ENCODE data around the gene TACR2. TPM values are rescaled to one million over a fixed set of nuclear protein-coding genes. Genes with fewer than 3 reads are reported as not detected.
A peak's percentile ranks its signal among the peaks of the same experiment; 100 is the strongest.

The TACR2 gene
- total and polyA plus RNA-seq, 2 of the 13 experiments (the other 11 are each of a cell fraction or from before 2014, with no cell fraction given) = 0.04 TPM; not detected in 1

DNA sequence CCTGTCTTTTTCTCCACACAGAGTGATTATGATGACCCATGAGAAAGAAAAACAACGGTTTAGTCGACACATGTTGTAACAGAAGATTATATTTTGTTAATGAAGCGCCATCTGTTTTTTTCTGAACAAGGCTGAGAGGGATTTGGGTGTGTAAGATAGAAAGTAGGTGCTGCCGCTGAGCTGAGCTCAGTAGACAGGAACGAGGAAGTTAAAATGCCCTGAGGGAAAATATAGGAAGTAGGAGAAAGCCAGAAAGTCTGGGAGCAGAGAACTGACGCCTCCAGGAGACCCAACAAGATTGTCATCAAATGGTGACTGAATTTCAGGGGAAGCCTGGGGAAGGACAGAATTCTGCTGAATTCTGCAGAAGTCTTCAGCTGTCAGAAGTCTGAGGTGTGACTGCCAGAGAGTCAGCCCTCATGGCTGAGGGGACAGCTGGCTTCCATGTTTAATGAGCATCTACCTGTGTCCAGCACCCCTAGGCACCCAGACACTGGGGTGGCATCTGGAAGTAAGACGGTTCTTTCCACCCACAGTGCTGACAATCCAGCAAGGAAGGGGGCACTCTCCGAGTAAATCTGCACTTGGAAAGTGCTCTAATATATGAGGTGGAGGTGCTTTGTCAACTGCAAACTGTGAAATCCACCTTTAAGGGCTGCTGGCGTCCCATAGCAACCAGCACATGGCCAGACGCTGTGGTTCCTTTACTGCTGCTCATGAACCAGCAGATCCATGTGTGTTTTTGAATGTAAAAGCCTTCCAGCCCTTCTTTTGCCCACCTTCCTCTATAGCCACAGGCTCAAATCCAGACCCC is 22.0 kb upstream of the TACR2 start:
- 8% methylated on average over 9 of the region's 10 CpGs for WGBS (ENCODE audit: low lambda C conversion rate)
- Histone ChIP-seq H3K36me3 (replicated peaks in 1 of 2; ENCODE audit: control insufficient read depth in 1 of 2, insufficient read depth in 2 of 2, low read length in 2 of 2) (no peaks in the 10 kb centered on the region), H3K9me3 (ENCODE audit: low read length) (no peaks in the 10 kb centered on the region), H2AFZ (ENCODE audit: low read length) (no peak overlapping the region), H3K4me3 (replicated peaks in 1 of 3; ENCODE audit: insufficient read depth in 1 of 3, low read depth in 2 of 3, low read length in 3 of 3) (no peak overlapping the region), H3K27me3 (ENCODE audit: control insufficient read depth in 1 of 2, insufficient read depth in 2 of 2, low read length in 2 of 2) (0 out of 5 replicates have a peak, but pooled peaks cover 0 to 15% of the 10 kb centered on the region in 2 experiments), H3K9ac (ENCODE audit: insufficient read depth, low read depth, low read length) (no peak overlapping the region), H3K4me1 (ENCODE audit: insufficient read depth, low read length) (peaks cover 24% of the 10 kb centered on the region), H4K20me1 (ENCODE audit: insufficient read depth, low read length) (no peaks in the 10 kb centered on the region), H3K27ac (ENCODE audit: extremely low read length, insufficient read depth, low read length) (no peak overlapping the region), H3K4me2 (ENCODE audit: low read depth, low read length) (peak overlapping the region; percentile 22; the same call in 1 of the 2 replicates), H3K79me2 (ENCODE audit: insufficient read depth, low read length) (no peaks in the 10 kb centered on the region)
- no peak for ATAC-seq
- intact Hi-C loops (cut with micrococcal nuclease; ENCODE audit: unreplicated experiment) (no loop called here), in situ Hi-C loops (cut with HindIII; ENCODE audit: extremely low pct_ligation_motif_present, low pct_unique_long_range_greater_than_20kb) (no loop called here)
- 0 out of 2 replicates have a peak, but pooled peaks have one; percentile 25 for TF ChIP-seq ELF1 (CRISPR knock-in tag; IDR thresholded peaks at IDR 0.05)
- TF ChIP-seq REPIN1 (CRISPR knock-in tag; IDR thresholded peaks at IDR 0.05; ENCODE audit: borderline replicate concordance, low read depth) = no peak
- TF ChIP-seq FOXM1 (CRISPR knock-in tag; IDR thresholded peaks at IDR 0.05) = no peak
- peak; percentile 78 for TF ChIP-seq ELF3 (CRISPR knock-in tag; IDR thresholded peaks at IDR 0.05)
- TF ChIP-seq JUNB (CRISPR knock-in tag; IDR thresholded peaks at IDR 0.05; ENCODE audit: borderline replicate concordance) = no peak
- no peak for TF ChIP-seq NFYC (CRISPR knock-in tag; IDR thresholded peaks at IDR 0.05)
- BruUV-seq (replicated peaks) = no TSS peak
- no peak for DNase-seq (ENCODE audit: low spot score)
- POLR2A ChIA-PET = no interaction called here
- FAIRE-seq = no peak
- CTCF ChIA-PET (ENCODE audit: low intra/inter-chr PET ratio, low total read pairs) = no interaction called here

Data from HepG2 (cell line).